Vagina (tissue), 2 donors: ENCODE measurements around the gene RUFY4. TPM values are rescaled to one million over a fixed set of nuclear protein-coding genes. Genes with fewer than 3 reads are reported as not detected.
"Not testable (repeated sequence)": the region's sequence is repeated elsewhere in the genome, so short reads cannot be mapped to it uniquely, and the experiment has no call there.

Source experiments
- DNase-seq, 2 donors: peaks; one replicate each; pipeline ENCODE4 v3.0.0-alpha.2; 2017; ENCODE audit errors: extremely low spot score in 2 of 2
- H3K27ac ChIP-seq: fragments of 200-600 bp; sonication (generic); one replicate; pipeline ENCODE4 v1.5.1; 2019
- H3K27me3 ChIP-seq: fragments of 200-600 bp; sonication (generic); one replicate; pipeline ENCODE4 v1.5.1; 2019
- H3K36me3 ChIP-seq, 2 donors: fragments of 200-600 bp; sonication (generic); one replicate each; pipeline ENCODE4 v1.5.1; 2017 to 2019
- H3K4me1 ChIP-seq: fragments of 200-600 bp; sonication (generic); one replicate; pipeline ENCODE4 v1.5.1; 2019
- H3K4me3 ChIP-seq, 2 donors: fragments of 200-600 bp; sonication (generic); 1 replicate in 1 of 2; 2 replicates in 1 of 2; pipeline ENCODE4 v1.5.1; 2016 to 2019
- H3K9me3 ChIP-seq: fragments of 200-600 bp; sonication (generic); one replicate; pipeline ENCODE4 v1.5.1; 2019
- CTCF ChIP-seq, 3 experiments: fragments of 450-650 bp in 2 of 3; fragments of 200-600 bp in 1 of 3; sonication (generic) in 1 of 3; IDR thresholded peaks; one replicate each; pipeline ENCODE4 v1.5.1; 2017 to 2019; ENCODE audit warnings: antibody characterized with exemption in 3 of 3, mild to moderate bottlenecking in 2 of 3, moderate library complexity in 2 of 3
- POLR2A ChIP-seq, 2 donors: fragments of 450-650 bp; IDR thresholded peaks; one replicate each; pipeline ENCODE4 v1.6.1; 2017; ENCODE audit warnings: antibody characterized with exemption in 2 of 2, mild to moderate bottlenecking in 2 of 2, moderate library complexity in 2 of 2
- POLR2AphosphoS5 ChIP-seq, 2 donors: sonication (generic); formaldehyde crosslinking; IDR thresholded peaks; one replicate each; pipeline ENCODE4 v1.9.0; 2017; ENCODE audit warnings: antibody characterized with exemption in 2 of 2, mild to moderate bottlenecking in 2 of 2, low read depth in 1 of 2; ENCODE audit not compliant: insufficient read depth in 1 of 2
- intact Hi-C: fragments of 100-400 bp; cut with DNase I; formaldehyde crosslinking; loops from one replicate; pipeline ENCODE4 v1.15.1; 2023
- total RNA-seq: library from RNA; depleted of rRNA; stranded (reverse); fragments of >200 nt; gene quantifications from one replicate; pipeline ENCODE4 v1.2.3, GENCODE V29; 2016

The RUFY4 gene
- total RNA-seq, 1 donor from 2014 or later: not detected

GRCh38 chr2:218095853-218096252 lies 26.8 kb downstream of the RUFY4 start:
- no peaks in the 10 kb centered on the region for H3K9me3 ChIP-seq

GRCh38 chr2:218097975-218098374 lies 28.9 kb downstream of the RUFY4 start:
- no peak for TF ChIP-seq CTCF (IDR thresholded peaks at IDR 0.05)
- TF ChIP-seq POLR2A (IDR thresholded peaks at IDR 0.05): no peak
- no peak for TF ChIP-seq POLR2AphosphoS5 (IDR thresholded peaks at IDR 0.05; ENCODE audit: insufficient read depth in 1 of 2, low read depth in 1 of 2)

More at GRCh38 chr2:218095853-218096252, 26.8 kb downstream of the RUFY4 start:
- Histone ChIP-seq H3K4me1 (no peaks in the 10 kb centered on the region), H3K4me3 (no peak overlapping the region), H3K27ac (no peak overlapping the region), H3K36me3 (no peaks in the 10 kb centered on the region), H3K27me3 (no peaks in the 10 kb centered on the region)
- TF ChIP-seq POLR2A (IDR thresholded peaks at IDR 0.05) (no peak), CTCF (IDR thresholded peaks at IDR 0.05) (no peak), POLR2AphosphoS5 (IDR thresholded peaks at IDR 0.05; ENCODE audit: insufficient read depth in 1 of 2, low read depth in 1 of 2) (no peak)
- no peak for DNase-seq
- intact Hi-C loops: no loop called here

GRCh38 chr2:218108834-218109233 lies 39.8 kb downstream of the RUFY4 start:
- intact Hi-C loops, H3K36me3 ChIP-seq, H3K4me3 ChIP-seq, H3K27me3 ChIP-seq, H3K9me3 ChIP-seq, H3K27ac ChIP-seq, H3K4me1 ChIP-seq, DNase-seq: not testable (repeated sequence)

More at GRCh38 chr2:218097975-218098374, 28.9 kb downstream of the RUFY4 start:
- H3K36me3 ChIP-seq: no peaks in the 10 kb centered on the region
- no peak for DNase-seq
- intact Hi-C loops: no loop called here
- H3K27me3 ChIP-seq: no peaks in the 10 kb centered on the region
- H3K27ac ChIP-seq: no peak overlapping the region
- no peak overlapping the region for H3K4me3 ChIP-seq
- H3K9me3 ChIP-seq: no peaks in the 10 kb centered on the region
- no peaks in the 10 kb centered on the region for H3K4me1 ChIP-seq

GRCh38 chr2:218121789-218122188 lies 52.7 kb downstream of the RUFY4 start:
- H3K9me3 ChIP-seq, H3K27me3 ChIP-seq, H3K27ac ChIP-seq, H3K36me3 ChIP-seq, intact Hi-C loops, DNase-seq, H3K4me3 ChIP-seq: not testable (repeated sequence)
- peaks cover 10% of the 10 kb centered on the region for H3K4me1 ChIP-seq

- H3K36me3 ChIP-seq, H3K4me3 ChIP-seq, H3K27me3 ChIP-seq, H3K9me3 ChIP-seq, intact Hi-C loops, H3K27ac ChIP-seq, DNase-seq: not testable (repeated sequence)
- peaks cover 13% of the 10 kb centered on the region for H3K4me1 ChIP-seq
Observed at GRCh38 chr2:218122286-218122685, 53.2 kb downstream of the RUFY4 start.

- Histone ChIP-seq H3K27me3 (no peaks in the 10 kb centered on the region), H3K4me3 (no peak overlapping the region), H3K9me3 (peaks cover 4% of the 10 kb centered on the region), H3K4me1 (peaks cover 13% of the 10 kb centered on the region), H3K36me3 (no peaks in the 10 kb centered on the region), H3K27ac (no peak overlapping the region)
- DNase-seq: no peak
- intact Hi-C loops: no loop called here
- no peak for TF ChIP-seq CTCF (IDR thresholded peaks at IDR 0.05)
- no peak for TF ChIP-seq POLR2A (IDR thresholded peaks at IDR 0.05)
- no peak for TF ChIP-seq POLR2AphosphoS5 (IDR thresholded peaks at IDR 0.05; ENCODE audit: insufficient read depth in 1 of 2, low read depth in 1 of 2)
Observed at GRCh38 chr2:218123986-218124385, 54.9 kb downstream of the RUFY4 start.

- no peak overlapping the region for H3K4me3 ChIP-seq
- peak in 1 of 2 donors; percentile 64 for DNase-seq
- H3K4me1 ChIP-seq: peaks cover 13% of the 10 kb centered on the region
- TF ChIP-seq CTCF (IDR thresholded peaks at IDR 0.05) (no peak), POLR2A (IDR thresholded peaks at IDR 0.05) (no peak), POLR2AphosphoS5 (IDR thresholded peaks at IDR 0.05; ENCODE audit: insufficient read depth in 1 of 2, low read depth in 1 of 2) (no peak)
- intact Hi-C loops: no loop called here
- H3K36me3 ChIP-seq: no peaks in the 10 kb centered on the region
- H3K9me3 ChIP-seq: peaks cover 4% of the 10 kb centered on the region
- no peaks in the 10 kb centered on the region for H3K27me3 ChIP-seq
- no peak overlapping the region for H3K27ac ChIP-seq
Observed at GRCh38 chr2:218125095-218125494, 56.0 kb downstream of the RUFY4 start.
